Measurements from ENCODE around the gene THBD.

DNA sequence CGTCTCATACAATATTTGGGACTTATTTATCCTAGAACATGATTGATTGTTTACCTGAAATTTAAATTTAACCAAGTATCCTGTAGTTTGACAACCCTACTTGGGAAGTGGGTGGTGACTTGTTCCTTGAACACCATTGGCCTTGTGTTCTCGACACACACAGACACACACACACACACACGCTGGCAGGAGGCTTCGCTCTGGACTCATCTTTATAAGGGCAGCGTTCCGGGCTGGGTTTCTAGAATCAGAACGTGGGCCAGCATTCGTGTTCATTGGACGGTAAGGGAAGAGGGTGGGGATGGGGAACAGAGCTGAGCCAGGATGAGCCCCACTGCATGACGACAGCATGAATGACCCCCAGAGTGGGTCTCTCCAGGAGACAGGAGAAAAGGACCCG, 30.5 kb downstream of the THBD start:
- TF ChIP-seq NFRKB (IDR thresholded peaks at IDR 0.05) (no peak), SUZ12 (IDR thresholded peaks at IDR 0.05) (no peak), BHLHE40 (IDR thresholded peaks at IDR 0.05; ENCODE audit: borderline replicate concordance) (no peak), ARNT (IDR thresholded peaks at IDR 0.05) (no peak), ELF4 (IDR thresholded peaks at IDR 0.05) (no peak), TARDBP (IDR thresholded peaks at IDR 0.05) (no peak), HDGF (IDR thresholded peaks at IDR 0.05; ENCODE audit: borderline replicate concordance) (no peak), CTBP1 (IDR thresholded peaks at IDR 0.05; ENCODE audit: borderline replicate concordance) (no peak), FOXK2 (IDR thresholded peaks at IDR 0.05) (no peak), FOXM1 (IDR thresholded peaks at IDR 0.05; ENCODE audit: borderline replicate concordance) (no peak)
